B cell (primary cell): ENCODE data around the gene CDK19. TPM values are rescaled to one million over a fixed set of nuclear protein-coding genes. Genes with fewer than 3 reads are reported as not detected.

ENCODE experiments used
- ATAC-seq: fragments of 200-7000 bp; cut with Tn5 transposase; one replicate; pipeline ENCODE4 v1.10.0; 2021; ENCODE audit warnings: low read depth, mild to moderate bottlenecking, moderate number of reproducible peaks, moderate library complexity
- CTCF ChIA-PET: fragments of 350-600 bp; sonication (Branson Sonifier 250); formaldehyde crosslinking; loops from one replicate; lab custom pipeline; 2021; ENCODE audit warnings: antibody characterized with exemption, inconsistent platforms; lab: Charles Lee
- POLR2A ChIA-PET: fragments of 350-600 bp; sonication (Branson Sonifier 250); formaldehyde crosslinking; loops from one replicate; lab custom pipeline; 2021; ENCODE audit warnings: antibody characterized with exemption; lab: Charles Lee
- DNase-seq: peaks from one replicate; pipeline ENCODE4 v3.0.0; 2013
- H2AFZ ChIP-seq: 2 replicates; pipeline ENCODE4 v1.6.1; 2012; ENCODE audit warnings: mild to moderate bottlenecking, low read depth, low read length; ENCODE audit not compliant: insufficient read depth, poor library complexity, severe bottlenecking
- H3K27ac ChIP-seq, 2 donors: 1 replicate in 1 of 2; 2 replicates in 1 of 2; pipeline ENCODE4 v1.5.1; 2012 to 2013; ENCODE audit warnings: low read length in 2 of 2, mild to moderate bottlenecking in 2 of 2, moderate library complexity in 1 of 2
- H3K27me3 ChIP-seq, 4 experiments: fragments of 200-600 bp in 1 of 4; sonication (generic) in 1 of 4; replicated peaks in 1 of 4; 1 replicate in 2 of 4; 2 replicates in 2 of 4; pipeline versions ENCODE4 v1.6.1 to v1.7.0; 2013 to 2016; ENCODE audit warnings: low read length in 3 of 4, mild to moderate bottlenecking in 2 of 4, mixed read lengths in 1 of 4, moderate library complexity in 1 of 4; ENCODE audit not compliant: insufficient read depth in 4 of 4, control insufficient read depth in 3 of 4; ENCODE audit errors: control extremely low read depth in 1 of 4
- H3K36me3 ChIP-seq, 2 experiments: replicated peaks in 1 of 2; 1 replicate in 1 of 2; 2 replicates in 1 of 2; pipeline versions ENCODE4 v1.6.1 to v1.7.1; 2013; ENCODE audit warnings: low read length in 1 of 2; ENCODE audit not compliant: insufficient read depth in 2 of 2, control insufficient read depth in 1 of 2; ENCODE audit errors: control extremely low read depth in 1 of 2, extremely low read depth in 1 of 2
- H3K4me1 ChIP-seq, 2 donors: fragments of 200-600 bp in 1 of 2; sonication (generic) in 1 of 2; 1 replicate in 1 of 2; 2 replicates in 1 of 2; pipeline versions ENCODE4 v1.5.1 to v1.6.1; 2013 to 2017; ENCODE audit warnings: low read length in 2 of 2; ENCODE audit not compliant: control insufficient read depth in 2 of 2, insufficient read depth in 2 of 2
- H3K4me2 ChIP-seq: replicated peaks from 2 replicates; pipeline ENCODE3; 2012; ENCODE audit warnings: mild to moderate bottlenecking, low read depth, low read length; ENCODE audit not compliant: poor library complexity, severe bottlenecking
- H3K4me3 ChIP-seq, 5 experiments: fragments of 200-600 bp in 1 of 5; sonication (generic) in 1 of 5; 1 replicate in 3 of 5; 2 replicates in 2 of 5; pipeline versions ENCODE4 v1.5.1 to v1.7.0; 2011 to 2016; ENCODE audit warnings: low read length in 4 of 5, mild to moderate bottlenecking in 4 of 5, low read depth in 2 of 5, control low read depth in 1 of 5, moderate library complexity in 1 of 5; ENCODE audit not compliant: insufficient read depth in 1 of 5; ENCODE audit errors: control extremely low read depth in 1 of 5, extremely low read depth in 1 of 5
- H3K79me2 ChIP-seq: fragments of 200-600 bp; sonication (generic); one replicate; pipeline ENCODE4 v1.6.0; 2016; ENCODE audit warnings: low read length; ENCODE audit not compliant: control insufficient read depth, insufficient read depth
- H3K9ac ChIP-seq: fragments of 200-600 bp; sonication (generic); 2 replicates; pipeline ENCODE4 v1.6.1; 2017; ENCODE audit warnings: mild to moderate bottlenecking, low read length, moderate library complexity
- H3K9me3 ChIP-seq, 3 donors: one replicate each; pipeline versions ENCODE4 v1.6.1 to v1.7.1; 2013; ENCODE audit warnings: low read length in 2 of 3; ENCODE audit not compliant: control insufficient read depth in 2 of 3, insufficient read depth in 1 of 3; ENCODE audit errors: control extremely low read depth in 1 of 3
- H4K20me1 ChIP-seq: 2 replicates; pipeline ENCODE4 v1.6.0; 2012; ENCODE audit warnings: mild to moderate bottlenecking, low read length; ENCODE audit not compliant: insufficient read depth, control insufficient read depth, poor library complexity, severe bottlenecking
- H3K27ac Mint-ChIP-seq: one replicate; pipeline ENCODE4 v1.8.0; 2021; ENCODE audit warnings: mixed read lengths
- H3K27me3 Mint-ChIP-seq: one replicate; pipeline ENCODE4 v1.8.0; 2021; ENCODE audit warnings: mixed read lengths
- H3K4me1 Mint-ChIP-seq: one replicate; pipeline ENCODE4 v1.8.0; 2021; ENCODE audit warnings: mixed read lengths
- H3K4me3 Mint-ChIP-seq: one replicate; pipeline ENCODE4 v1.8.0; 2021; ENCODE audit warnings: mixed read lengths
- H3K9me3 Mint-ChIP-seq: one replicate; pipeline ENCODE4 v1.8.0; 2022; ENCODE audit warnings: mixed read lengths; ENCODE audit not compliant: insufficient read depth
- CTCF ChIP-seq: fragments of 200-600 bp; IDR thresholded peaks from one replicate; pipeline ENCODE4 v1.8.0; 2022; ENCODE audit warnings: antibody characterized with exemption, mild to moderate bottlenecking
- EZH2 ChIP-seq: IDR thresholded peaks from 2 replicates; pipeline ENCODE4 v1.6.1; 2012; ENCODE audit warnings: borderline replicate concordance, low read depth, mild to moderate bottlenecking, moderate library complexity, low read length; ENCODE audit not compliant: insufficient read depth, poor library complexity, severe bottlenecking
- WGBS: methylation state at CpG from one replicate; pipeline ENCODE4 v1.1.5; 2013; ENCODE audit warnings: missing lambda C conversion rate; ENCODE audit not compliant: insufficient coverage; 5-methylcytosine and 5-hydroxymethylcytosine counted together
- intact Hi-C: fragments of 100-400 bp; cut with micrococcal nuclease; formaldehyde crosslinking; loops from one replicate; pipeline ENCODE4 v1.10.0; 2022
- polyA plus RNA-seq: library from polyadenylated mRNA; depleted of rRNA; stranded (reverse); fragments of >200 nt; gene quantifications from 2 replicates; pipeline ENCODE4 v1.2.3, GENCODE V29; 2012
- total RNA-seq, 2 donors: library from RNA; stranded (reverse); fragments of 120-200 nt in 1 of 2; gene quantifications; 1 replicate in 1 of 2; 2 replicates in 1 of 2; pipeline versions ENCODE4 v1.2.3 to v1.2.4, GENCODE V29; 2013 to 2022

Gene CDK19
- total and polyA plus RNA-seq, 2 donors (not counting 1 experiment from before 2014, with no cell fraction given), result 8.7 to 44.8 TPM

DNA sequence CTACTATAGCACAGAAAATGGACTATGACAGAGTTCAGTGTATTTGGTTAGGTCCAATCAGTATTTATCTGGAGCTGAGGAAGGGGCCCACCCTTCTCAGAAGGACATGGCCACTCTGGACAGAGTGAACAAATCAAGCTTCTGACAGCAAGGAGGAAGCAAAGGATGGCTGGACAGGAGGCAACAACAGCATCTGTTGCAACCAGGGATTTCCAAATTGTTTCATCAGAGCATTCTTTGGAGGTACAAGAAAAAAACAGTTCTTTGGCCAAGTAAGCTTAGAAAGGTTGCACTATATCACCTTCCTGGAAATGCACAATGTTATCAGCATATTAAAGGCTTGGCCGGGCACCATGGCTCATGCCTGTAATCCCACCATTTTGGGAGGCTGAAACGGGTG lies 220.2 kb downstream of the CDK19 start:
- H3K4me1 Mint-ChIP-seq, result peaks cover 8% of the 10 kb centered on the region
- TF ChIP-seq CTCF, result no peak
- TF ChIP-seq EZH2, result no peak
- WGBS, result 100% methylated on average over 2 of the region's 2 CpGs
- intact Hi-C loops, result no loop called here
- no peaks in the 10 kb centered on the region for H3K9me3 Mint-ChIP-seq
- Histone ChIP-seq H3K9ac (no peak overlapping the region), H3K79me2 (no peaks in the 10 kb centered on the region), H3K27ac (no peak overlapping the region), H3K4me3 (no peak overlapping the region), H2AFZ (no peak overlapping the region), H3K36me3 (no peaks in the 10 kb centered on the region), H3K27me3 (no peaks in the 10 kb centered on the region), H3K9me3 (peaks cover 0 to 10% (median 5%) of the 10 kb centered on the region in 3 donors), H4K20me1 (no peaks in the 10 kb centered on the region), H3K4me2 (no peak overlapping the region), H3K4me1 (peaks cover 5 to 7% of the 10 kb centered on the region in 2 donors)
- ATAC-seq (no peak), DNase-seq (no peak)
- CTCF ChIA-PET, result no interaction called here
- H3K27me3 Mint-ChIP-seq, result no peaks in the 10 kb centered on the region
- no peak overlapping the region for H3K27ac Mint-ChIP-seq
- no peak overlapping the region for H3K4me3 Mint-ChIP-seq
- POLR2A ChIA-PET, result no interaction called here

- peaks cover 0 to 11% (median 5%) of the 10 kb centered on the region in 3 donors for H3K9me3 ChIP-seq
- no peaks in the 10 kb centered on the region for H4K20me1 ChIP-seq
- Mint-ChIP-seq H3K9me3 (no peaks in the 10 kb centered on the region), H3K27ac (no peak overlapping the region), H3K4me3 (no peak overlapping the region), H3K27me3 (no peaks in the 10 kb centered on the region), H3K4me1 (peaks cover 17% of the 10 kb centered on the region)
- H2AFZ ChIP-seq, result no peak overlapping the region
- no peak for TF ChIP-seq EZH2
- no peak for TF ChIP-seq CTCF
- H3K9ac ChIP-seq, result no peak overlapping the region
- no peak for ATAC-seq
- no peak overlapping the region for H3K4me3 ChIP-seq
- H3K79me2 ChIP-seq, result no peaks in the 10 kb centered on the region
- H3K27me3 ChIP-seq, result no peaks in the 10 kb centered on the region
- H3K4me2 ChIP-seq, result no peak overlapping the region
- H3K36me3 ChIP-seq, result no peaks in the 10 kb centered on the region
- ChIA-PET CTCF (no interaction called here), POLR2A (no interaction called here)
- intact Hi-C loops, result no loop called here
- WGBS, result no CpG with 5 or more reads among the region's 1 CpG
- no peak overlapping the region for H3K27ac ChIP-seq
- no peak for DNase-seq
- peaks cover 12 to 18% of the 10 kb centered on the region in 2 donors for H3K4me1 ChIP-seq
These were observed 221.6 kb downstream of the CDK19 start for GRCh38 chr6:110593637-110594036.
